Measurements from ENCODE around the gene GPR141. TPM values are rescaled to one million over a fixed set of nuclear protein-coding genes. Genes with fewer than 3 reads are reported as not detected.

Gene GPR141
- polyA plus RNA-seq, 1 donor (not counting 4 experiments of a cell fraction or from before 2014, with no cell fraction given) = not detected

GRCh38 chr7:37726016-37726415 lies 42.5 kb downstream of the GPR141 start:
- no peak overlapping the region for H3K4me2 ChIP-seq (ENCODE audit: control insufficient read depth, extremely low read depth, insufficient read depth, low read depth, low read length)
- no peak for FAIRE-seq
- dilution Hi-C loops (cut with MboI; ENCODE audit: extremely low pct_ligation_motif_present, low sequenced_read_pairs) = no loop called here

GRCh38 chr7:37728747-37729146 lies 45.2 kb downstream of the GPR141 start:
- Histone ChIP-seq H3K4me3 (ENCODE audit: control insufficient read depth in 2 of 3, extremely low read depth in 1 of 3, insufficient read depth in 2 of 3, low read depth in 1 of 3, low read length in 3 of 3) (no peak overlapping the region), H4K20me1 (ENCODE audit: control insufficient read depth, extremely low read depth, insufficient read depth, low read length) (no peaks in the 10 kb centered on the region), H3K9me1 (ENCODE audit: control insufficient read depth, extremely low read depth, insufficient read depth, low read length) (no peaks in the 10 kb centered on the region), H3K27ac (ENCODE audit: control insufficient read depth, insufficient read depth, low read length) (no peak overlapping the region), H3K9me3 (ENCODE audit: control insufficient read depth, low read depth, low read length) (no peaks in the 10 kb centered on the region), H2AFZ (ENCODE audit: control insufficient read depth, low read length) (no peak overlapping the region), H3K9ac (ENCODE audit: control insufficient read depth, extremely low read depth, insufficient read depth, low read length) (no peak overlapping the region), H3K36me3 (ENCODE audit: control insufficient read depth in 2 of 2, extremely low read depth in 1 of 2, insufficient read depth in 2 of 2, low read length in 2 of 2) (no peaks in the 10 kb centered on the region), H3K79me2 (ENCODE audit: control insufficient read depth, insufficient read depth, low read length) (no peaks in the 10 kb centered on the region), H3K4me2 (ENCODE audit: control insufficient read depth, extremely low read depth, insufficient read depth, low read depth, low read length) (no peak overlapping the region), H3K4me1 (ENCODE audit: control insufficient read depth, extremely low read depth, insufficient read depth, low read length) (no peaks in the 10 kb centered on the region), H3K27me3 (ENCODE audit: control insufficient read depth, extremely low read depth, insufficient read depth, low read length) (no peaks in the 10 kb centered on the region)
- dilution Hi-C loops (cut with MboI; ENCODE audit: extremely low pct_ligation_motif_present, low sequenced_read_pairs) = no loop called here
- DNase-seq (ENCODE audit: low read depth, low spot score) (no peak), FAIRE-seq (no peak)
- no peak for TF ChIP-seq CTCF (optimal IDR thresholded peaks at IDR 0.05 in 1 of 3, IDR thresholded peaks at IDR 0.05 in 1 of 3, conservative IDR thresholded peaks at IDR 0.05 in 1 of 3; ENCODE audit: extremely low read depth in 1 of 3, insufficient read depth in 2 of 3, low read length in 3 of 3)
- TF ChIP-seq EZH2 (IDR thresholded peaks at IDR 0.05; ENCODE audit: low read length) = no peak

More at GRCh38 chr7:37726016-37726415, 42.5 kb downstream of the GPR141 start:
- Histone ChIP-seq H3K79me2 (ENCODE audit: control insufficient read depth, insufficient read depth, low read length) (no peaks in the 10 kb centered on the region), H3K27ac (ENCODE audit: control insufficient read depth, insufficient read depth, low read length) (no peak overlapping the region), H3K9ac (ENCODE audit: control insufficient read depth, extremely low read depth, insufficient read depth, low read length) (no peak overlapping the region), H3K9me1 (ENCODE audit: control insufficient read depth, extremely low read depth, insufficient read depth, low read length) (no peaks in the 10 kb centered on the region), H3K4me1 (ENCODE audit: control insufficient read depth, extremely low read depth, insufficient read depth, low read length) (no peaks in the 10 kb centered on the region), H3K4me3 (ENCODE audit: control insufficient read depth in 2 of 3, extremely low read depth in 1 of 3, insufficient read depth in 2 of 3, low read depth in 1 of 3, low read length in 3 of 3) (no peak overlapping the region), H4K20me1 (ENCODE audit: control insufficient read depth, extremely low read depth, insufficient read depth, low read length) (no peaks in the 10 kb centered on the region), H3K36me3 (ENCODE audit: control insufficient read depth in 2 of 2, extremely low read depth in 1 of 2, insufficient read depth in 2 of 2, low read length in 2 of 2) (no peaks in the 10 kb centered on the region), H3K9me3 (ENCODE audit: control insufficient read depth, low read depth, low read length) (no peaks in the 10 kb centered on the region), H3K27me3 (ENCODE audit: control insufficient read depth, extremely low read depth, insufficient read depth, low read length) (no peaks in the 10 kb centered on the region), H2AFZ (ENCODE audit: control insufficient read depth, low read length) (no peak overlapping the region)
- TF ChIP-seq CTCF (optimal IDR thresholded peaks at IDR 0.05 in 1 of 3, IDR thresholded peaks at IDR 0.05 in 1 of 3, conservative IDR thresholded peaks at IDR 0.05 in 1 of 3; ENCODE audit: extremely low read depth in 1 of 3, insufficient read depth in 2 of 3, low read length in 3 of 3) (no peak), EZH2 (IDR thresholded peaks at IDR 0.05; ENCODE audit: low read length) (no peak)
- no peak for DNase-seq (ENCODE audit: low read depth, low spot score)

All from keratinocyte (primary cell).